HepG2 (cell line): ENCODE data around the gene F12. TPM values are rescaled to one million over a fixed set of nuclear protein-coding genes. Genes with fewer than 3 reads are reported as not detected.

Source experiments
- ATAC-seq: fragments of 200-7000 bp; cut with Tn5 transposase; 3 replicates; pipeline ENCODE4 v1.9.1; 2020; ENCODE audit warnings: mild to moderate bottlenecking, moderate library complexity
- BruUV-seq: library from RNA; stranded (reverse); fragments of 400-500 nt; replicated peaks from 2 replicates; lab custom pipeline; 2021; lab: Mats Ljungman, UMichigan
- CTCF ChIA-PET: fragments of 300-600 bp; formaldehyde crosslinking; extraction: SDS; loops from one replicate; lab custom pipeline; 2021; ENCODE audit warnings: low total read pairs, inconsistent platforms, low intra/inter-chr PET ratio; lab: Yijun Ruan, JAX
- POLR2A ChIA-PET: fragments of 350-600 bp; sonication (Branson Sonifier 250); formaldehyde crosslinking; loops from one replicate; lab custom pipeline; 2020; ENCODE audit warnings: antibody characterized with exemption, inconsistent platforms; lab: Yijun Ruan, JAX
- DNase-seq: peaks from one replicate; pipeline ENCODE4 v3.0.0-alpha.2; 2015; ENCODE audit warnings: low spot score
- FAIRE-seq: peaks from 3 replicates; lab custom pipeline; 2011; peaks lifted over from hg19 to GRCh38; lab: Jason Lieb, UNC
- H2AFZ ChIP-seq: one replicate; pipeline ENCODE4 v1.6.1; 2011; ENCODE audit warnings: low read length, inconsistent platforms
- H3K27ac ChIP-seq: fragments of 300-600 bp; 3 replicates; pipeline ENCODE4 v1.8.0; 2011; ENCODE audit warnings: mixed run types, mild to moderate bottlenecking, mixed read lengths, low read length, inconsistent platforms; ENCODE audit not compliant: insufficient read depth; ENCODE audit errors: extremely low read length
- H3K27me3 ChIP-seq, 2 experiments: fragments of 200-600 bp in 1 of 2; 2 replicates in 1 of 2; 3 replicates in 1 of 2; pipeline versions ENCODE4 v1.6.0 to v1.8.0; 2011; ENCODE audit warnings: low read length in 2 of 2, mild to moderate bottlenecking in 2 of 2, moderate library complexity in 2 of 2, inconsistent platforms in 1 of 2; ENCODE audit not compliant: insufficient read depth in 2 of 2, control insufficient read depth in 1 of 2
- H3K36me3 ChIP-seq, 2 experiments: fragments of 200-600 bp in 1 of 2; replicated peaks in 1 of 2; 2 replicates in 1 of 2; 3 replicates in 1 of 2; pipeline versions ENCODE4 v1.5.1 to v1.8.0; 2011; ENCODE audit warnings: low read length in 2 of 2, inconsistent platforms in 1 of 2; ENCODE audit not compliant: insufficient read depth in 2 of 2, control insufficient read depth in 1 of 2
- H3K4me1 ChIP-seq: 2 replicates; pipeline ENCODE4 v1.5.1; 2012; ENCODE audit warnings: low read length, inconsistent platforms; ENCODE audit not compliant: insufficient read depth
- H3K4me2 ChIP-seq: 2 replicates; pipeline ENCODE4 v1.6.0; 2011; ENCODE audit warnings: low read depth, low read length, inconsistent platforms
- H3K4me3 ChIP-seq, 3 experiments: fragments of 200-600 bp in 1 of 3; sonication (generic), shearing (Covaris generic) in 1 of 3; replicated peaks in 1 of 3; 2 replicates each; pipeline ENCODE4 v1.5.1; 2011 to 2016; ENCODE audit warnings: low read length in 3 of 3, inconsistent platforms in 2 of 3, low read depth in 2 of 3, mild to moderate bottlenecking in 2 of 3, control low read depth in 1 of 3, mixed read lengths in 1 of 3; ENCODE audit not compliant: insufficient read depth in 1 of 3
- H3K79me2 ChIP-seq: one replicate; pipeline ENCODE4 v1.6.1; 2011; ENCODE audit warnings: low read length, inconsistent platforms; ENCODE audit not compliant: insufficient read depth
- H3K9ac ChIP-seq: 2 replicates; pipeline ENCODE4 v1.6.0; 2011; ENCODE audit warnings: mild to moderate bottlenecking, low read depth, low read length, inconsistent platforms; ENCODE audit not compliant: insufficient read depth
- H3K9me3 ChIP-seq: 2 replicates; pipeline ENCODE4 v1.5.1; 2012; ENCODE audit warnings: mild to moderate bottlenecking, low read length
- H4K20me1 ChIP-seq: 2 replicates; pipeline ENCODE4 v1.6.0; 2011; ENCODE audit warnings: inconsistent platforms, mild to moderate bottlenecking, low read length, moderate library complexity; ENCODE audit not compliant: insufficient read depth
- HNRNPL ChIP-seq: fragments of 200-400 bp; formaldehyde crosslinking; IDR thresholded peaks from 2 replicates; pipeline ENCODE4 v1.6.1; 2017; ENCODE audit warnings: mild to moderate bottlenecking, low read depth, low read length
- JUN ChIP-seq: sonication (generic); formaldehyde crosslinking; IDR thresholded peaks from 2 replicates; pipeline ENCODE4 v1.4.0; 2020; ENCODE audit warnings: mild to moderate bottlenecking, missing genetic modification reagents
- MTA1 ChIP-seq: sonication (generic); formaldehyde crosslinking; IDR thresholded peaks from 2 replicates; pipeline ENCODE4 v1.4.0; 2020; ENCODE audit warnings: missing genetic modification reagents, mild to moderate bottlenecking, borderline replicate concordance
- SP2 ChIP-seq: sonication (generic); formaldehyde crosslinking; IDR thresholded peaks from 2 replicates; pipeline ENCODE4 v1.5.1; 2020; ENCODE audit warnings: mild to moderate bottlenecking, missing genetic modification reagents
- TAF15 ChIP-seq: fragments of 200-400 bp; formaldehyde crosslinking; IDR thresholded peaks from one replicate; pipeline ENCODE4 v1.6.1; 2018; ENCODE audit warnings: mild to moderate bottlenecking, low read depth, low read length; ENCODE audit not compliant: poor library complexity, severe bottlenecking
- ZFP36 ChIP-seq: fragments of 150-350 bp; IDR thresholded peaks from 2 replicates; pipeline ENCODE4 v1.6.1; 2018; ENCODE audit warnings: borderline replicate concordance, low read length, low read depth; ENCODE audit not compliant: partially characterized antibody
- ZNF124 ChIP-seq: sonication (generic); formaldehyde crosslinking; IDR thresholded peaks from 2 replicates; pipeline ENCODE4 v1.4.0; 2020; ENCODE audit warnings: missing genetic modification reagents
- ZNF17 ChIP-seq: sonication (generic); formaldehyde crosslinking; IDR thresholded peaks from 2 replicates; pipeline ENCODE4 v1.5.0; 2020; ENCODE audit warnings: mild to moderate bottlenecking, missing genetic modification reagents
- ZNF180 ChIP-seq: sonication (generic); formaldehyde crosslinking; IDR thresholded peaks from 2 replicates; pipeline ENCODE4 v1.4.0; 2020; ENCODE audit warnings: low read depth, missing genetic modification reagents, borderline replicate concordance
- ZNF263 ChIP-seq: sonication (generic); formaldehyde crosslinking; IDR thresholded peaks from 2 replicates; pipeline ENCODE4 v1.4.0; 2020; ENCODE audit warnings: missing genetic modification reagents
- ZNF781 ChIP-seq: sonication (generic); formaldehyde crosslinking; IDR thresholded peaks from 2 replicates; pipeline ENCODE4 v1.5.1; 2020; ENCODE audit warnings: borderline replicate concordance, mild to moderate bottlenecking, missing genetic modification reagents; ENCODE audit errors: not compliant biosample characterization
- ZSCAN12 ChIP-seq: sonication (generic); formaldehyde crosslinking; IDR thresholded peaks from 2 replicates; pipeline ENCODE4 v1.9.0; 2021; ENCODE audit warnings: mild to moderate bottlenecking, missing genetic modification reagents
- WGBS: methylation state at CpG from one replicate; pipeline ENCODE4 v1.1.6; 2017; ENCODE audit warnings: low lambda C conversion rate; 5-methylcytosine and 5-hydroxymethylcytosine counted together
- in situ Hi-C: cut with HindIII; loops from 2 replicates; pipeline ENCODE4 v1.10.0; 2017; ENCODE audit warnings: low pct_unique_long_range_greater_than_20kb; ENCODE audit not compliant: extremely low pct_ligation_motif_present
- intact Hi-C: fragments of 100-400 bp; cut with micrococcal nuclease; formaldehyde crosslinking; loops from one replicate; pipeline ENCODE4 v1.10.0; 2022; ENCODE audit not compliant: unreplicated experiment
- polyA plus RNA-seq, 8 experiments: library from polyadenylated mRNA; depleted of rRNA in 3 of 8; stranded (reverse) in 7 of 8; unstranded in 1 of 8; fragments of >200 nt; fragmentation: Illumina TruSeq in 4 of 8; extraction: Trizol in 4 of 8; gene quantifications; 2 replicates each; pipeline versions ENCODE4 v1.2.1 to v1.2.3, GENCODE V29; 2011 to 2016; ENCODE audit warnings: low read depth in 4 of 8, missing spikeins in 1 of 8, mixed read lengths in 1 of 8; ENCODE audit not compliant: insufficient read depth in 1 of 8
- total RNA-seq, 5 experiments: library from RNA; depleted of rRNA; stranded (reverse); fragments of >200 nt; fragmentation: Illumina TruSeq; extraction: Trizol; gene quantifications; 2 replicates each; pipeline ENCODE4 v1.2.3, GENCODE V29; 2016; ENCODE audit warnings: low read depth in 1 of 5
- TF ChIP-seq, protein P1 (sequence below): sonication (generic); formaldehyde crosslinking; IDR thresholded peaks from 2 replicates; pipeline ENCODE4 v1.9.0; 2022; ENCODE audit warnings: missing genetic modification reagents, mild to moderate bottlenecking, borderline replicate concordance

Gene F12
- total and polyA plus RNA-seq, 2 of the 13 experiments (the other 11 are each of a cell fraction or from before 2014, with no cell fraction given), result 2.5 to 3.0 TPM

DNA sequence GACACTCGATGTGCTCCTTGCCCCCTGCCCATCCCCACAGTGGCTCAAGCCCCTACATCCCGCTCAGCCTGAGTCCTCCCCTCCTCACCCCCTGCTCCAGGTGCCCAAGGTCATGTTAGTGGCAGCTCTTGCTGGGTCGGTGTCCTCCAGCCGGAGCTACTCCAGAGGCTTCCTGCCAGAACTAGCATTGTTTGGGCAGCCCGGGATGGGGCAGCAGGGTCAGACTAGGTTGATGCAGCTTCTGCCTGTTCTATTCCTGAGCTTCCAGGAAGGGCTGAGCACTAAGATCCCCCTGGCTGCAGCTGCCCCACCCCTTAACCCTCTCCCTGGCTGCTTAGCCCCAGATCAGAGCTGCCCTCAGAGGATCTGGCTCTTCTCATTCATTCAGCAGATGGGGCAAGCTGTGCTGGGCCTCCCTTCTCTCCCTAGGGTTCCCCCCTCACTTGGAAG, 51.0 kb downstream of the F12 start:
- no peak overlapping the region for H3K27ac ChIP-seq
- H3K9me3 ChIP-seq, result no peaks in the 10 kb centered on the region
- H4K20me1 ChIP-seq, result no peaks in the 10 kb centered on the region
- FAIRE-seq, result no peak
- no peak overlapping the region for H2AFZ ChIP-seq
- peaks cover 0 to 23% of the 10 kb centered on the region in 2 experiments; a peak in 4 of 5 replicates for H3K27me3 ChIP-seq
- peak overlapping the region; percentile 42 for H3K4me2 ChIP-seq
- BruUV-seq, result no TSS peak
- peak overlapping the region in 1 of 3 experiments; percentile 25; a peak in 1 of 6 replicates for H3K4me3 ChIP-seq
- WGBS, result 12% methylated on average over 4 of the region's 5 CpGs
- TF ChIP-seq ZNF17 (CRISPR knock-in tag) (no peak), ZSCAN12 (CRISPR knock-in tag) (no peak), ZNF263 (CRISPR knock-in tag) (peak; percentile 92), HNRNPL (0 out of 2 replicates have a peak, but pooled peaks have one; percentile 12), SP2 (no peak), JUN (no peak), TAF15 (no peak), MTA1 (CRISPR knock-in tag) (no peak), ZNF124 (CRISPR knock-in tag) (no peak), ZNF781 (CRISPR knock-in tag) (no peak), ZNF180 (CRISPR knock-in tag) (no peak), ZFP36 (no peak)
- TF ChIP-seq, protein P1, sequence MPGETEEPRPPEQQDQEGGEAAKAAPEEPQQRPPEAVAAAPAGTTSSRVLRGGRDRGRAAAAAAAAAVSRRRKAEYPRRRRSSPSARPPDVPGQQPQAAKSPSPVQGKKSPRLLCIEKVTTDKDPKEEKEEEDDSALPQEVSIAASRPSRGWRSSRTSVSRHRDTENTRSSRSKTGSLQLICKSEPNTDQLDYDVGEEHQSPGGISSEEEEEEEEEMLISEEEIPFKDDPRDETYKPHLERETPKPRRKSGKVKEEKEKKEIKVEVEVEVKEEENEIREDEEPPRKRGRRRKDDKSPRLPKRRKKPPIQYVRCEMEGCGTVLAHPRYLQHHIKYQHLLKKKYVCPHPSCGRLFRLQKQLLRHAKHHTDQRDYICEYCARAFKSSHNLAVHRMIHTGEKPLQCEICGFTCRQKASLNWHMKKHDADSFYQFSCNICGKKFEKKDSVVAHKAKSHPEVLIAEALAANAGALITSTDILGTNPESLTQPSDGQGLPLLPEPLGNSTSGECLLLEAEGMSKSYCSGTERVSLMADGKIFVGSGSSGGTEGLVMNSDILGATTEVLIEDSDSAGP (CRISPR knock-in tag), result peak; percentile 15; the same call in 1 of the 2 replicates
- TF ChIP-seq, all 625 proteins: peak for 3
- Histone ChIP-seq H3K36me3 (no peaks in the 10 kb centered on the region), H3K79me2 (no peaks in the 10 kb centered on the region), H3K9ac (no peak overlapping the region), H3K4me1 (peaks cover 97% of the 10 kb centered on the region)
- POLR2A ChIA-PET, result interaction anchor here (1.6 to 6.5 kb wide), 2 partner anchors 8 to 20 kb away, joined by 12 to 77 read pairs; no protein-coding TSS in a partner anchor
- intact Hi-C loops, result no loop called here
- CTCF ChIA-PET, result no interaction called here
- in situ Hi-C loops, result loop anchor here (25.0 kb wide), 1 partner anchor 821 kb away; the partner anchor contains the start of genes CDHR2 and RNF44
- no peak for DNase-seq
- peak; percentile 6; the same call in 2 of the 3 replicates for ATAC-seq
